K562 (cell line): ENCODE data around the gene WDR83. TPM values are rescaled to one million over a fixed set of nuclear protein-coding genes. Genes with fewer than 3 reads are reported as not detected.

Source experiments
- ATAC-seq: fragments of 200-7000 bp; cut with Tn5 transposase; 3 replicates; pipeline ENCODE4 v1.9.1; 2020; ENCODE audit warnings: moderate library complexity
- BruUV-seq: library from RNA; stranded (reverse); fragments of 400-500 nt; replicated peaks from 2 replicates; lab custom pipeline; 2021; lab: Mats Ljungman, UMichigan
- CTCF ChIA-PET: fragments of 300-600 bp; formaldehyde crosslinking; extraction: SDS; loops from one replicate; lab custom pipeline; 2021; ENCODE audit warnings: low intra/inter-chr PET ratio; lab: Yijun Ruan, JAX
- POLR2A ChIA-PET: fragments of 300-600, 350-650 bp; sonication (Branson Sonifier 250); formaldehyde crosslinking; extraction: SDS; loops from one replicate; lab custom pipeline; 2021; ENCODE audit warnings: antibody characterized with exemption, inconsistent platforms; lab: Yijun Ruan, JAX
- DNase-seq, 4 experiments: peaks; one replicate each; pipeline versions ENCODE4 v3.0.0 to v3.0.0-alpha.2; 2011 to 2018; ENCODE audit warnings: low spot score in 3 of 4, mixed read lengths in 3 of 4; ENCODE audit errors: extremely low read depth in 1 of 4
- FAIRE-seq: peaks from 2 replicates; lab custom pipeline; 2011; peaks lifted over from hg19 to GRCh38; lab: Jason Lieb, UNC
- H2AFZ ChIP-seq: 2 replicates; pipeline ENCODE4 v1.6.0; 2011; ENCODE audit warnings: low read depth, low read length, control low read depth, inconsistent platforms
- H3K27ac ChIP-seq: fragments of 200-600 bp; 3 replicates; pipeline ENCODE4 v1.8.0; 2011; ENCODE audit warnings: low read depth, mild to moderate bottlenecking, control low read depth, inconsistent platforms, low read length, moderate library complexity, mixed read lengths; ENCODE audit errors: extremely low read depth
- H3K27me3 ChIP-seq, 2 experiments: fragments of 300-600 bp in 1 of 2; 2 replicates in 1 of 2; 3 replicates in 1 of 2; pipeline versions ENCODE4 v1.6.0 to v1.8.0; 2011; ENCODE audit warnings: inconsistent platforms in 2 of 2, low read length in 2 of 2, mild to moderate bottlenecking in 1 of 2, mixed read lengths in 1 of 2, moderate library complexity in 1 of 2; ENCODE audit not compliant: control insufficient read depth in 2 of 2, insufficient read depth in 2 of 2
- H3K36me3 ChIP-seq: fragments of 300-600 bp; 3 replicates; pipeline ENCODE4 v1.8.0; 2011; ENCODE audit warnings: mild to moderate bottlenecking, low read length, inconsistent platforms; ENCODE audit not compliant: control insufficient read depth, insufficient read depth
- H3K4me1 ChIP-seq, 2 experiments: fragments of 200-600 bp in 1 of 2; replicated peaks in 1 of 2; 2 replicates in 1 of 2; 3 replicates in 1 of 2; pipeline versions ENCODE4 v1.5.1 to v1.8.0; 2011; ENCODE audit warnings: inconsistent platforms in 2 of 2, low read length in 2 of 2, mild to moderate bottlenecking in 1 of 2, mixed read lengths in 1 of 2, moderate library complexity in 1 of 2; ENCODE audit not compliant: control insufficient read depth in 2 of 2, insufficient read depth in 2 of 2
- H3K4me2 ChIP-seq: 2 replicates; pipeline ENCODE4 v1.6.1; 2011; ENCODE audit warnings: low read length, control low read depth, inconsistent platforms, mixed read lengths; ENCODE audit not compliant: insufficient read depth
- H3K4me3 ChIP-seq: fragments of 200-600 bp; sonication (generic), shearing (Covaris generic); 2 replicates; pipeline ENCODE4 v1.5.1; 2016; ENCODE audit warnings: control low read depth, inconsistent platforms
- H3K79me2 ChIP-seq: fragments of 200-600 bp; 3 replicates; pipeline ENCODE4 v1.8.0; 2011; ENCODE audit warnings: low read length, inconsistent platforms; ENCODE audit not compliant: control insufficient read depth, insufficient read depth
- H3K9ac ChIP-seq, 2 experiments: 2 replicates each; pipeline versions ENCODE4 v1.6.0 to v1.6.1; 2011; ENCODE audit warnings: low read depth in 2 of 2, low read length in 2 of 2, control low read depth in 1 of 2, inconsistent platforms in 1 of 2, mild to moderate bottlenecking in 1 of 2, mixed read lengths in 1 of 2; ENCODE audit not compliant: insufficient read depth in 1 of 2
- H3K9me1 ChIP-seq: one replicate; pipeline ENCODE4 v1.6.0; 2011; ENCODE audit warnings: inconsistent platforms, mild to moderate bottlenecking, low read length, moderate library complexity; ENCODE audit not compliant: control insufficient read depth, insufficient read depth
- H3K9me3 ChIP-seq: replicated peaks from 2 replicates; pipeline ENCODE4 v1.5.1; 2011; ENCODE audit warnings: low read depth, low read length, inconsistent platforms; ENCODE audit not compliant: control insufficient read depth, insufficient read depth
- H4K20me1 ChIP-seq: replicated peaks from 2 replicates; pipeline ENCODE4 v1.6.1; 2011; ENCODE audit warnings: low read length, inconsistent platforms, mixed read lengths; ENCODE audit not compliant: control insufficient read depth, insufficient read depth
- BMI1 ChIP-seq: fragments of 150-350 bp; IDR thresholded peaks from 2 replicates; pipeline ENCODE4 v1.6.1; 2014; ENCODE audit warnings: low read length
- FOXK1 ChIP-seq: sonication (generic); formaldehyde crosslinking; IDR thresholded peaks from 2 replicates; pipeline ENCODE4 v1.8.0; 2022; ENCODE audit warnings: missing genetic modification reagents, mild to moderate bottlenecking, borderline replicate concordance
- MEF2D ChIP-seq: conservative IDR thresholded peaks from 2 replicates; pipeline ENCODE4 v1.6.1; 2016; ENCODE audit warnings: low read depth, missing genetic modification characterization, missing compliant biosample characterization
- SPI1 ChIP-seq: IDR thresholded peaks from 2 replicates; pipeline ENCODE4 v1.6.1; 2011; ENCODE audit warnings: low read depth, low read length, control low read depth, borderline replicate concordance
- WGBS: fragments of 100-300 bp; shearing (Covaris generic); methylation state at CpG from one replicate; pipeline ENCODE4 v1.1.6; 2016; ENCODE audit warnings: low coverage, mixed read lengths; ENCODE audit not compliant: insufficient coverage; ENCODE audit errors: missing lambda C conversion rate; 5-methylcytosine and 5-hydroxymethylcytosine counted together
- in situ Hi-C: fragments of 300-500 bp; cut with MboI; formaldehyde crosslinking; loops from 4 replicates; pipeline ENCODE4 v1.15.0; 2018; ENCODE audit warnings: inconsistent platforms, mixed read lengths
- intact Hi-C: fragments of 100-400 bp; cut with micrococcal nuclease; formaldehyde crosslinking; loops from 2 replicates; pipeline ENCODE4 v1.14.2; 2022
- polyA plus RNA-seq, 8 experiments: library from polyadenylated mRNA; depleted of rRNA in 4 of 8; stranded (reverse) in 5 of 8; unstranded in 3 of 8; fragments of >200 nt; fragmentation: Nextera tagmentation in 2 of 8; fragmentation: Illumina TruSeq in 1 of 8; extraction: Ambion mirVana in 2 of 8; extraction: Trizol in 1 of 8; gene quantifications; 2 replicates each; pipeline versions ENCODE4 v1.2.1 to v1.2.3, GENCODE V29; 2011 to 2014; ENCODE audit warnings: inconsistent platforms in 1 of 8, missing spikeins in 1 of 8
- total RNA-seq, 7 experiments: library from RNA; depleted of rRNA in 6 of 7; stranded (reverse); fragments of >200 nt in 6 of 7; fragmentation: Illumina TruSeq in 2 of 7; extraction: Trizol in 2 of 7; gene quantifications; 2 replicates each; pipeline versions ENCODE4 v1.2.1 to v1.2.3, GENCODE V29; 2011 to 2021; ENCODE audit warnings: low replicate concordance in 1 of 7
- TF ChIP-seq, protein P1 (sequence below): fragments of 450-650 bp; IDR thresholded peaks from 2 replicates; pipeline ENCODE4 v1.6.1; 2016; ENCODE audit warnings: borderline replicate concordance

The WDR83 gene
- total and polyA plus RNA-seq, 9 of the 15 experiments (the other 6 are each of a cell fraction or from before 2014, with no cell fraction given) = 0.52 to 21.3 (median 4.2) TPM

DNA sequence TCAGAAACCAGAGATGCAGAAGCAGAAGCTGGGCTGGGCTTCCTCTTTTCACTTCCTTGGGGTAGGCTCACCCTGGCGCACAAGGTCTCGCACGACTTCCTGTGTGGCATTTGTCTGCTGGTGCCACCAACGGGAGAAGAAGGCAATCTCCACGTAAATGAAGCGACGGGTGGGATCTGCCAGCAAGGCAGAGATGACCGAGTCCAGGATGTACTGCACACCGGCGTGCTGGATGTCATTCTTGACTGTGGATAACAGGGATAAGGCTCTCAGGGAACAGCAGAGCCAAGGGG, 1.4 kb upstream of the WDR83 start:
- Histone ChIP-seq H3K79me2 (peaks cover 28% of the 10 kb centered on the region), H4K20me1 (peaks cover 5% of the 10 kb centered on the region; the same call in 1 of the 2 replicates), H3K27me3 (no peaks in the 10 kb centered on the region), H3K9ac (no peak overlapping the region; a peak in 1 of 4 replicates), H3K4me3 (no peak overlapping the region), H3K4me1 (peaks cover 13 to 46% of the 10 kb centered on the region in 2 experiments; a peak in 4 of 5 replicates), H2AFZ (no peak overlapping the region), H3K27ac (no peak overlapping the region), H3K4me2 (no peak overlapping the region), H3K9me1 (no peaks in the 10 kb centered on the region), H3K36me3 (peaks cover 29% of the 10 kb centered on the region; the same call in 2 of the 3 replicates), H3K9me3 (no peaks in the 10 kb centered on the region)
- 91% methylated on average over 10 of the region's 10 CpGs for WGBS
- no TSS peak for BruUV-seq
- in situ Hi-C loops = no loop called here
- ChIA-PET CTCF (no interaction called here), POLR2A (no interaction called here)
- intact Hi-C loops = no loop called here
- TF ChIP-seq SPI1 (0 out of 2 replicates have a peak, but pooled peaks have one; percentile 33), BMI1 (no peak), MEF2D (tag) (no peak)
- DNase-seq = no peak
- FAIRE-seq = no peak
- ATAC-seq = no peak

DNA sequence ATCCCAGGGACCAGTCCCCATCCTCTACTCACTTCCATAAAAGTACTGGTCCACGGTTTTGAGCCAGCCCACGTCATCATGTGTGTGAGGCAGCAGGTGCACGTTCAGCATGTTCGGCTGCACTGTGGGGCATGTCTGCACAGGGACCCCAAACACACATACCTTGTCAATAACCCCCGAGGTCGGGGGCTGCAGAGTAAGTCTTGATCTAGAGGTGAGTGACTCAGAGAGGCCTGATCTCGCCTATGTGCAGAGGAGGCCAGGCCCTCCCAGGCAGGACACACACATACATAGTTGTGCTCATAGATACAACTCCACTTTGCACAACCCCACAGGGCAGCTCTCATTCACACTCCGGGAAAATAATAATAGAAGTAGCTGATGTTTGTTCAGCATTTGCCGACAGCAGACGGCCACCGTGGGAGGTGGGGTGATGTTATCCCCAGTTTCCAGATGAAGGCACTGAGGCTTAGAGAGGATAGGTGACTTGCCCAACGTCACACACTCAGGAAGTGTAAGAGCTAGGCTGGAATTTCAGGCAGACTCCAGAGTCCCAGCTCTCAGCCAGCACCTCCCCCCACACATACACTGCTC, 839 bp upstream of the WDR83 start:
- no TSS peak for BruUV-seq
- Histone ChIP-seq H3K27ac (peak overlapping the region; percentile 62; the same call in 2 of the 3 replicates), H4K20me1 (peaks cover 5% of the 10 kb centered on the region; the same call in 1 of the 2 replicates), H3K9me3 (no peaks in the 10 kb centered on the region), H3K4me1 (peaks cover 18 to 51% of the 10 kb centered on the region in 2 experiments; a peak in 4 of 5 replicates), H3K36me3 (peaks cover 33% of the 10 kb centered on the region; the same call in 2 of the 3 replicates), H3K27me3 (no peaks in the 10 kb centered on the region), H3K9ac (peak overlapping the region; percentile 70 to 89), H3K4me3 (peak overlapping the region; percentile 75), H2AFZ (peak overlapping the region; percentile 95), H3K9me1 (no peaks in the 10 kb centered on the region), H3K4me2 (peak overlapping the region; percentile 99), H3K79me2 (peaks cover 33% of the 10 kb centered on the region)
- ChIA-PET CTCF (no interaction called here), POLR2A (interaction anchor here (0.6 to 1.1 kb wide), 10 partner anchors 9 to 597 kb away, joined by 3 to 6 read pairs (median 4); partner anchors contain the start of genes ZNF490 and ZNF791)
- FAIRE-seq (no peak), DNase-seq (no peak), ATAC-seq (no peak)
- TF ChIP-seq FOXK1 (CRISPR knock-in tag) = 0 out of 2 replicates have a peak, but pooled peaks have one; percentile 45
- TF ChIP-seq, protein P1, sequence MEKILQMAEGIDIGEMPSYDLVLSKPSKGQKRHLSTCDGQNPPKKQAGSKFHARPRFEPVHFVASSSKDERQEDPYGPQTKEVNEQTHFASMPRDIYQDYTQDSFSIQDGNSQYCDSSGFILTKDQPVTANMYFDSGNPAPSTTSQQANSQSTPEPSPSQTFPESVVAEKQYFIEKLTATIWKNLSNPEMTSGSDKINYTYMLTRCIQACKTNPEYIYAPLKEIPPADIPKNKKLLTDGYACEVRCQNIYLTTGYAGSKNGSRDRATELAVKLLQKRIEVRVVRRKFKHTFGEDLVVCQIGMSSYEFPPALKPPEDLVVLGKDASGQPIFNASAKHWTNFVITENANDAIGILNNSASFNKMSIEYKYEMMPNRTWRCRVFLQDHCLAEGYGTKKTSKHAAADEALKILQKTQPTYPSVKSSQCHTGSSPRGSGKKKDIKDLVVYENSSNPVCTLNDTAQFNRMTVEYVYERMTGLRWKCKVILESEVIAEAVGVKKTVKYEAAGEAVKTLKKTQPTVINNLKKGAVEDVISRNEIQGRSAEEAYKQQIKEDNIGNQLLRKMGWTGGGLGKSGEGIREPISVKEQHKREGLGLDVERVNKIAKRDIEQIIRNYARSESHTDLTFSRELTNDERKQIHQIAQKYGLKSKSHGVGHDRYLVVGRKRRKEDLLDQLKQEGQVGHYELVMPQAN = no peak
- 32% methylated on average over 12 of the region's 12 CpGs for WGBS
- intact Hi-C loops = no loop called here
- in situ Hi-C loops = no loop called here
